ENCODE data around the gene MACROD1.
"Not testable (repeated sequence)": the region's sequence is repeated elsewhere in the genome, so short reads cannot be mapped to it uniquely, and the experiment has no call there.

Gene MACROD1

DNA sequence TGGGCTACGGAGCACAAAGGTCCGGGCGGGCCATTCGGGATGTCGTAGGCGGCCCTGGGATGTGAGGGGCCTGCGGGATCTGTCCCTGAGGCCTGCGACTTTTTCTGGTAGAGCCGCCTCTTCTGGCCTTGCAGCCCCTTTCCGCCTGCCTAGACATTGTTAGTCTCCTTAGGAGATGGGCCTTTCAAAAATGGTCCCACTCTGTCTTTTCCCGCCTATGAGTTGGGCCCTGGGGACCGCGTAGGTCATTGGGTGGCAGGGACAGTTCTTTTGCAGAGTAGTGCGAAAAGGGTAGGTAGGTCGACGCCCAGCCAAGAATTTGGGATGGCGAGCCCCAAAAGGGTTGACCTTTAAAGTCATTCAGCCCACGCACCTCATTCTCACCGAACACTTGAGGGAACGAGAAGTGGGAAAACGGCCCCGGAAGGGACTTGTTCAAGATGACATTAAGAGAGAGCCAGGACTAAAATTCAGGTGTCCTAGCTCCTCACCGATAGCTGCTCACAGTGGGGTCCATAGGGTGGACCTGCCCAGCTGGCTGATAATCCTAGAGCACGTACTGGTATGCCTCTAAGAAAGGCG is 178.9 kb downstream of the MACROD1 start:
- no peak for DNase-seq

DNA sequence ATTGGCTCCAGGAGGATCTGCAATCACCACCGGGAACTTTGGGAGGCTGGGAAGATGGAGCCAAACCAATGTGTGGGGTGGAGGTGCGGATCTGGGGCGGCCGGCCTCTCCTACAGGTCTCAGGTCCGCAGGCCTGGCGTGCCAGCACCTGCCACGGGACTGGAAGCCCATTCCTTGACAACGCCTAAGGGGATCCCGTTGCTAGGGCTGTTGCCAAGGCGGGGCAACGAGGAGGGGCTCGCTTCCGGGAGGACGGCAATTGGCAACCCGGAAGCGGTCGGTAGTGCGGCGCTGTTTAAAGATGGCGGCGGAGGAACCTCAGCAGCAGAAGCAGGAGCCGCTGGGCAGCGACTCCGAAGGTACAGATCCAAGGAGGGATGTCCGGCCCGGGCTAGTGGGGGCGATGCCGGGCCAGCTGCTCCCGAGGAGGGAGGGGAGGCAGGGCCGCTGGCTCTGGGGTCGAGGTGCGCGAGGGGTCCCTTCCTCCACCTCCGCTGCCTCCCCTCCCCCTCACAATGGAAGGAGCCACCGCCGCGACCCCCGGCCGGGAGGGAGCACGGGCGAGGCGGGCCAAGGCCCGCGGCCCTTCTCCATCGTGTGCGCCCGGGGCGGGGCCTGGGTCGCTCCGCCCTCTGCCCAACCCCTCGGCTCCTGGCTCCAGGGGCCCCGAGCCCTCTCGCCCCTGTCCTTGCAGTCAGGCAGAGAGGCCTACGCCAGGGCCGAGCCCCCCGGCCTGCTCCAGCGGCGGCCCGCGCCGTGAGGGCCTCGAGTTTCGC is 179.6 kb downstream of the MACROD1 start, which contains the start of gene OTUB1:
OTUB1 (plus strand) TSS at position 283 of the 776 bp plus-strand sequence; CDS start at position 302, 19 bp downstream.
- DNase-seq: peak; percentile 96

DNA sequence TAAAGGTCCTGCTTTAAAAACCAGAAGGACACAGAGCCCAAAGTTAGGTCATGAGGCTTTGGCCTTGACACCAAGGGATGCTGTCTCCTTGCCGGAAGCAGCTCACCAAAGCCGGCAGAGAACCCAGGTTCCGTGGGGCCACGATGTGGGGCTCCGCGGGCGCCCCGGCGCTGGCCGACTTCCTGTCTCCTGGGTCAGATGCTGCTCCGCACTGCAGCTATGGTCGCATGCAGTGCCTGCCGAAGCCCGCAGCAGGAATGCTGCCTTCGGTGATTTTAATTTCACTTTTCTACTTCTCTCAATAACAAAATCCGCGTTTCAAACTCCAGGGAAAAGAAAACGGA is 180.1 kb downstream of the MACROD1 start:
- no peak for DNase-seq

DNA sequence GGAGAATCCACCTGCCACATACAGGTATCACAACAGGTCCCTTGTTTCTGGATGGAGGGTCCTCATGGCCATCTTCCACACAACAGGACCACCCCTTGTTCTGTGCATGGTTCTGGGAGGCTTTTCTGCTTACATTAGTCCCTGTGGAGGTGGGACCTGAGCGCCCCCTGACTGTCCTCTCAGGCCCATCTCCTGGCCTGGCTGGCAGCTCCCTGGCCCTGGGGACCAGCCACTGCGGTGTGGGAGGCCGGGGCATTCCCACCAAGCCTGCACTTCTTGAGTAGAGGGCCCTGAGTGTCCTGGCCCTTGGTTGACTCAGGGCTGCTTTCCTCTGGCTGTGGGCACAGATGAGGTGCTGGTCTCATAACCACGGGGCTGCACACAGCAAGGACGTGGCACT is 186.5 kb downstream of the MACROD1 start:
- DNase-seq: no peak

DNA sequence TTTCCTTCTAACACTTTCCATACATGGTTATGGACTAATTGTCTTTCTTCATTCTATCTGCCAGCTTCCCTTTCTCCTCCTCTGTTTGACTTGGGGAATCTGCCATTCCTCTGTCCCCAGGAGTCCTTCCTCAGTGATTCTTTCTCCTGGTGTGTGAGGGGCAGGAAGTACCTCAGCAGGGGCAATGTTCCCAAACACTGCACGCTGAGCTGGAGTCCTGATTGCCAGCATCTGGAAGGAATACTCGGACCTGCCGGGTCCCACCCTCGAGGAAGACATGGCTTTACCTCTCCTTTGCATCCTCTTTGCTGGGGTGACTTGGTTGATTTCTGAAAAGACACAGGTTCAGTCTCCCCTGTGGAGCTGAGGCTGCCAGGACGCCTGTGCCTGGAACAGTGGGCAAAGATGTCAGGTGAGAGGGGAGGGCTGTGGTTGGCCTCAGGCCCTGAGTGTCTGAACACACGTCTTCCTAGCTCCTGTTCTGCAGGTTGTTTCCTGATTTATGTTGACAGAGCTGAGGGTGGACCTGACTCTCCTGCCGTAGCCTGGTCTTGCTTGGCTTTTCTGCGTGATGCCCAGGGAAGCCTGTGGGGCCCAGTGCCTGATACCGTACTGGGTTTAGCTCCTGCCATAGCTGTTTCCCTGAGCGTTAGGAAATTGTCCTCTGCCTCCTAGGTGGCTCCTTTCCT is 187.2 kb downstream of the MACROD1 start:
- no peak for DNase-seq

DNA sequence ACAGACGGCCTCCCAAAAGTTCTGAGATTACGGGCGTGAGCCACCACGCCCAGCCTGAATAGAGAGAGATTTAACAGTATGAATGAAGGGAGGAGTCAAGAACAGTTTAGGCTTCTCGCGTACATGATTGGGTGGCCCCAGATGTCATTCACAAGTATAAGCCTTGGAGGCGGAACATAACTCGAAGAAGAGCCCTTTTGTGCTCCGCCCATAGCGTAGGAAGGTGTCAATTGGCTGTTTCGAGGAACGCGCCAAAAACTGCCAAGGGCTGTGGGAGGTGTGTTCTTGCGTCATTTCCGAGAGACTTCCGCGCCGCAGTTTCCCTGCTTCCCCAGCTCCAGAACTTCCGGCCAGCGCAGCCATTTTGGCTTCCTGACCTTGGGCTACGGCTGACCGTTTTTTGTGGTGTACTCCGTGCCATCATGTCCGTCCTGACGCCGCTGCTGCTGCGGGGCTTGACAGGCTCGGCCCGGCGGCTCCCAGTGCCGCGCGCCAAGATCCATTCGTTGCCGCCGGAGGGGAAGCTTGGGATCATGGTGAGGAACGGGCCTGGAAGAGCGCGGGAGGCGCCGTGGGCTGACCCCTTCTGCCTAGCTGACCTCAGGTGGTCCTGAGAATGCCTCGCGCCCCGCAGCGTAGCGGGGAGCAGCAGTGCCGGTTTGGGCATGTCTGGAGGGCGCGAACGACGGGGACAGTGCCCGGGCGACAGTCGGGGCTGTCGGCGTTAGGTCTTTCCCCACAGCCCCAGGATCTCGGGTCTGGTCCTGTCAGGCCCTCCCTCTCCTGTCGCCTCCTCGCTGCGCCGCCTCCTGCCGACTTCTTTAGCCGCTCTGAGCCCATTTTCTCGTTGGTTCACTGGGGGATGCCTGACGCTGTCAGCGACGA is 191.4 kb downstream of the MACROD1 start, which contains the start of gene COX8A:
COX8A (plus strand) TSS at position 362 of the 885 bp plus-strand sequence; CDS start at position 423, 61 bp downstream.
- DNase-seq: peak; percentile 100

DNA sequence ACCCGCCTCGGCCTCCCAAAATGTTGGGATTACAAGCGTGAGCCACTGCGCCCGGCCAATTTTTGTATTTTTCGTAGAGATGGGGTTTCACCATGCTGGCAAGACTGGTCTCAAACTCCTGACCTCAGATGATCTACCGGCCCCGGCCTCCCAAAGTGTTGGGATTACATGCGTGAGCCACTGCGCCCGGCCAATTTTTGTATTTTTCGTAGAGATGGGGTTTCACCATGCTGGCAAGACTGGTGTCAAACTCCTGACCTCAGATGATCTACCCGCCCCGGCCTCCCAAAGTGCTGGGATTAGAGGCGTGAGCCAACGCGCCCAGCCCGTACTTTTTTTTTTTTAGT is 192.0 kb downstream of the MACROD1 start:
- not testable (repeated sequence) for DNase-seq

DNA sequence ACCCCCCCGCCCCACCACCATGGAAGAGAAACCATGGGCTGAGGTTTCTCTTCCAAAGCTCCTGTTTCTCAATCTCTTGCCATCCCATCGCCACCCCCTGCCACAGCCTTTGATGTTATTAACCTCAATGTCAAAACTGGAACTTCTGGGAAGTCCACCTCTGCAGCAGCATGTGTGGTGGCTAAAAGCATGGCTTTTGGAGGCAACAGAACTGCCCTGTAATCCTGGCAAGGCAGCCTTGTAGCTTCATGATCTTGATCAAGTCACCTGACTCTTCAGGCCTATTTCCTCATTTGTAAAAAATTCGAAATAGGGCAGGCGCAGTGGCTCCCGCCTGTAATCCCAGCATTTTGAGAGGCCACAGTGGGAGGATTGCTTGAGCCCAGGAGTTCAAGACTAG is 195.0 kb downstream of the MACROD1 start:
- no peak for DNase-seq

DNA sequence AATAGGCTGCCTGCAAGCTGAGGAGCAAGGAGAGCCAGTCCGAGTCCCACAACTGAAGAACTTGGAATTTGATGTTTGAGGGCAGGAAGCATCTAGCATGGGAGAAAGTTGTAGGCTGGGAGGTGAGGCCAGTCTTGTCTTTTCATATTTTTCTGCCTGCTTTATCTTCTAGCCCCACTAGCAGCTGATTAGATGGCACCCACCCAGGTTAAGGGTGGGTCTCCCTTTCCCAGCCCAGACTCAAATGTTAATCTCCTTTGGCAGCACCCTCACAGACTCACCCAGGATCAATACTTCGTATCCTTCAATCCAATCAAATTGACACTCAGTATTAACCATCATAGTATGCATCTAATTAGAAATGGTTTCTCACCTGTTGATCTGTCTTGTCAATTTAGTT is 196.5 kb downstream of the MACROD1 start:
- DNase-seq: no peak

DNA sequence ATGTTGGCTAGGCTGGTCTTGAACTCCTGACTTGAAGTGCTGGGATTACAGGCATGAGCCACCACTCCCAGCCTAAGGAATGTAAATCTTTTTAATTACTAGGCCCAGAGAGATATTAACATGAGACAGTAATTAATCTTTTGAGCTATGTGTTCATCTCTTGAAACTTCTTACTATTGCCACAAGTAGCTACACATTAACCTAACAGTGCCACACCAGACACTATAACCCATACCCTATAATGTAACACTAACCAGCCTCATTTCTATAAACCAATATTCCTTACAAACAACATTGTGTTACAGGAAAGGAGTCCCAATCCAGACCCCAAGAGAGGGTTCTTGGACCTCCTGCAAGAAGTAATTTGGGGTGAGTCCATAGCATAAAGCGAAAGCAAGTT is 199.5 kb downstream of the MACROD1 start:
- no peak for DNase-seq

DNA sequence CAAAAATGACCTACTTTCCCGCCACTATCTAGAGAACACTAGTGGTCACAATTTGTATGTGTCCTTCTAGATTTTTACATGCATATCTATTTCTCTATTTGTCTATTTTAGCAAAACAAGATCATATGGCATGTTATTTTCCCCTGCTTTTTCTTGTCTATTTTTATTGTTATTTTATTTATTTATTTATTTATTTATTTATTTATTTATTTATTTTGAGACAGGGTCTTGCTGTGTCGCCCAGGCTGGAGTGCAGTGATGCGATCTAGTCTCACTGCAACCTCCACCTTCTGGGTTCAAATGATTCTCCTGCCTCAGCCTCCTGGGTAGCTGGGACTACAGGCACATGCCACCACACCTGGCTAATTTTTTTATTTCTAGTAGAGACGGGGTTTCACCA is 202.0 kb downstream of the MACROD1 start:
- DNase-seq: not testable (repeated sequence)

DNA sequence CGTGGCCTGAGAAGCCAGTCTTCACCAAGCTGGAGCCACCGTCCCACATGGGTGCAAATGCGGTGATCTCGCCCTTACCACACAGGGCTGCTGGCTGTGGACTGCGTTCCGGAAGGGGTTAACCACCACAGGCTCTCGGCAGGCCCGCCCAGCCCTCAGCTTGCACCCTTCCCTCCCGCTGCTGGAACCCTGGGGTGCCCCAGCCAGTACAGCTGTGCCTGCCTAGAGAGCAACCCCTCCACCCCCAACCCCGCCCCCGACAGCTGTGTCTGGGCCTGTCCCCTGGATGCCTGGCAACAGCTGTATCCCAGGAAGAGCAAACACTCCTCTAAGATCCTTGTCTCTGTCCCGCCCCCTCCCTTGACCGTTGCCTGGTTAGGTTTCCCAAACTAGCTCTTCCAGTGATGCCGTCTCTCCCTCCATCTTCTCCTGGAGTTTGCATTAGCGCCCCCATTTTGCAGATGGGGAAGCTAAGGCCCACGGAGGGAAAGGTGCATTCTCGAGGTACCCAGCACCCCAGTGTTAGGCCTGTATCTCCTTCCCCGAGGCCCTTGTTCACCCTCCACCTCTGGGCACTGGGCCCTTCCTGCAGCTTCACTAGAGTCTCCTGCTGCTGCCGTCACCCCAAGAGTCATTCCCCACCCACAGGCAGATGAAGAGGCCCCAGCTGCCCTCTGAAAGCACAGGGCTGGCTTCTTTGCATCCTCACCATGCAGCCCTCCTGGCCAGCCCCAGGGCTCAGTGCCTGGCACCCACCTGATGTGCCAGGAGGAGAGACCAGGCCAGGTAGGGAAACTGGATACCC is 204.1 kb downstream of the MACROD1 start:
- DNase-seq: peak; percentile 64

DNA sequence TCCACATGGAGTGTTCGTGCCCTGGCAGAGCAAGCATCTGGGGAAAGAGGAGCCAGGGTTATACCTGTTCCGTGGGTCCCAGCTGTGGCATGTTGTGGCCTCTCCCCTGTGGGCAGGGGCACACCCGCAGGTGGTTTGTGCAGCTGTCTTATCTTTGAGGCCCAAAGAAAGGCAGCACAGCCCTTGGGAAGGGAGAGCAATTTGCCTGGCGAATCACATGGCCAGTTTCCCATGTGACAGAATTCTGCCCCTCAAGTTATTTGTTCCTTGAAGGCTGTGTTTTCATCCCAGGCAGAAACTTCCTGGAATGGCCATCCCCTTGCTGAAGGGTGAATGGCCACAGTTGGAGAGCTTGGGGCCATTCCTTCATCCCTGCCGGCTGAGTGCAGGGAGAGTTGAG is 207.9 kb downstream of the MACROD1 start:
- DNase-seq: no peak

DNA sequence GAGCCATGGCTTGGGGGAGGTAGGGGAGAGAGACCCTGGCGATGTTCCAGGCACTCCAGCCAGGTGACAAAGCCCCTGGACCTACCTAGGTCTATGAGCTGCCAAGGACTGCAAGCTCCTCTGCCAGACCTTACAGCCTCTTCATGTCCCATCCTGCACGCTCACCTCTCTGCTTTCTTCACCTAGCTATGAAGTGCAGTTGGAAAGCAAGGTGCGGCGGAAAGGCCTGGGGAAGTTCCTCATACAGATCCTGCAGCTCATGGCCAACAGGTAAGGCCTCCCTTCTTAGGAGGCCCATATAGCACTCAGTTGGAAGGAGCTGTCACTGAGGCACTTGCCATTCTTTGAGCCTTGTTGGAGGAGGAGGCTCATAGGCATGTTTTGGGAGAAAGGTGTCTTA is 213.3 kb downstream of the MACROD1 start:
- DNase-seq: no peak

DNA sequence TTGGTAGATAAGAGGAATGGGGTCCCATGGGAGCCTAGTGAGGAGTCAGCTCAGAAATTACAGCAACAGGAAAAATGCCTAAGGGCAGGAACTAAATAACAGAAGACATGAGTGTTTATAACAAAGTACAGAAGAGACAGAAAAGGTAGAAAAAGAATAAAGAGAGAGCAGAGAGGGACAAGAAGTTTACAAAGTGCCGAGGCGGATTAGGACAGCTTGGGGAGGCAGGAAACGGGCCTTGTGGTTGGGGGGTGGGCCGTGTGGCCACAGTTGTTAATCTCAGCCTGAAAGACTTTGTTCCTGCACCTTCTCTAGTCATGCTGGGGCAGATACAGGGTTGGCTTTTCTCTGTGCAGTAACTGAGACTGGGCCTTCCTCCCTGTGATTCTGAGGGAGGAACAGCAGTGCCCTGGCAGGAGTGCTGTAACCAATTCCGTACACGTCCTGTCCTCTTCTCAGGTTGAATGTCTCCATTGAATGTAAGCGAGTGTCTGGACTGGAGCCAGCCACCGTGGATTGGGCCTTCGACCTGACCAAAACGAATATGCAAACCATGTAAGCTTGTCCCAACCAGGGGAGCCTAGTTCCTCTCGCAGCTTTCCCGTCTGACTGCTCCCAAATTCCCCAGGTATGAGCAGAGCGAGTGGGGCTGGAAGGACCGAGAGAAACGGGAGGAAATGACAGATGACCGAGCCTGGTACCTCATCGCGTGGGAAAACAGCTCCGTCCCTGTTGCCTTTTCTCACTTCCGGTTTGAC is 214.0 kb downstream of the MACROD1 start:
- DNase-seq: no peak

Data from NCI-H1105 (cell line).